Activated CD4-positive, alpha-beta memory T cell treated with anti-CD3 and anti-CD28 coated beads for 36 hours (primary cell): ENCODE measurements around the gene CLDN10. TPM values are rescaled to one million over a fixed set of nuclear protein-coding genes. Genes with fewer than 3 reads are reported as not detected.
"Not testable (repeated sequence)": the region's sequence is repeated elsewhere in the genome, so short reads cannot be mapped to it uniquely, and the experiment has no call there.

ENCODE experiments used
- CTCF ChIA-PET: fragments of 350-600 bp; sonication (Branson Sonifier 250); formaldehyde crosslinking; loops from one replicate; lab custom pipeline; 2021; ENCODE audit warnings: antibody characterized with exemption, inconsistent platforms; lab: Charles Lee
- POLR2A ChIA-PET: fragments of 350-600 bp; sonication (Branson Sonifier 250); formaldehyde crosslinking; loops from one replicate; lab custom pipeline; 2021; ENCODE audit warnings: antibody characterized with exemption; lab: Charles Lee
- DNase-seq: peaks from one replicate; pipeline ENCODE4 v3.0.0-alpha.2; 2020
- H3K27ac Mint-ChIP-seq: one replicate; pipeline ENCODE4 v1.8.0; 2021; ENCODE audit warnings: mixed read lengths
- H3K27me3 Mint-ChIP-seq: one replicate; pipeline ENCODE4 v1.8.0; 2021; ENCODE audit warnings: mixed read lengths
- H3K36me3 Mint-ChIP-seq: one replicate; pipeline ENCODE4 v1.8.0; 2021; ENCODE audit warnings: mixed read lengths
- H3K4me1 Mint-ChIP-seq: one replicate; pipeline ENCODE4 v1.8.0; 2021; ENCODE audit warnings: low read depth, mixed read lengths
- H3K4me3 Mint-ChIP-seq: one replicate; pipeline ENCODE4 v1.8.0; 2021; ENCODE audit warnings: mild to moderate bottlenecking, mixed read lengths
- H3K9me3 Mint-ChIP-seq: one replicate; pipeline ENCODE4 v1.8.0; 2021; ENCODE audit warnings: mixed read lengths
- intact Hi-C: fragments of 100-400 bp; cut with micrococcal nuclease; formaldehyde crosslinking; loops from one replicate; pipeline ENCODE4 v1.15.1; 2023
- total RNA-seq, 2 experiments: library from RNA; stranded (reverse); gene quantifications; one replicate each; pipeline ENCODE4 v1.2.3, GENCODE V29; 2021

CLDN10 gene
- total RNA-seq, 2 experiments from 2014 or later = not detected

DNA sequence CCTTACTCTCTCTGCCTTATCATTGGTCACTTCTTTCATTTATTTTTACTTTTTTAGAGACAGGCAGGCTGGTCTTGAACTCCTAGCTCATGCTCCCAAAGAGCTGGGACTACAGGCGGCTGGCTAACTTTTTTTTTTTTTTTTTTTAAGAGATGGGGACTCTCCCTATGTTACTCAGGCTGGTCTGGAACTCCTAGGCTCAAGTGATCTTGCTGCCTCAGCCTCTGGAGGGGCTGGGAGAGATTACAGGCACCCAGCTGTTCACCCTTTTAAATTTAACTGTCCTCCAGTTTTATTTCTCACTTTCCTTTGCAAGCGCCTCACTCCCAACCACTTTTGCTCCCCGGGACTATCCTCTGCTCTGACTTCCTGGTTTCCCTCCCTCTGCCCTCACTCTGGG lies 5.6 kb upstream of the CLDN10 start:
- H3K36me3 Mint-ChIP-seq = no peaks in the 10 kb centered on the region
- ChIA-PET CTCF (interaction anchor here (1.2 kb wide), 1 partner anchor 10 kb away, joined by 4 read pairs; no protein-coding TSS in a partner anchor), POLR2A (no interaction called here)
- H3K9me3 Mint-ChIP-seq = no peaks in the 10 kb centered on the region
- no peaks in the 10 kb centered on the region for H3K4me1 Mint-ChIP-seq
- intact Hi-C loops = no loop called here
- H3K27me3 Mint-ChIP-seq = peaks cover 39% of the 10 kb centered on the region
- no peak overlapping the region for H3K4me3 Mint-ChIP-seq
- DNase-seq = no peak
- no peak overlapping the region for H3K27ac Mint-ChIP-seq

DNA sequence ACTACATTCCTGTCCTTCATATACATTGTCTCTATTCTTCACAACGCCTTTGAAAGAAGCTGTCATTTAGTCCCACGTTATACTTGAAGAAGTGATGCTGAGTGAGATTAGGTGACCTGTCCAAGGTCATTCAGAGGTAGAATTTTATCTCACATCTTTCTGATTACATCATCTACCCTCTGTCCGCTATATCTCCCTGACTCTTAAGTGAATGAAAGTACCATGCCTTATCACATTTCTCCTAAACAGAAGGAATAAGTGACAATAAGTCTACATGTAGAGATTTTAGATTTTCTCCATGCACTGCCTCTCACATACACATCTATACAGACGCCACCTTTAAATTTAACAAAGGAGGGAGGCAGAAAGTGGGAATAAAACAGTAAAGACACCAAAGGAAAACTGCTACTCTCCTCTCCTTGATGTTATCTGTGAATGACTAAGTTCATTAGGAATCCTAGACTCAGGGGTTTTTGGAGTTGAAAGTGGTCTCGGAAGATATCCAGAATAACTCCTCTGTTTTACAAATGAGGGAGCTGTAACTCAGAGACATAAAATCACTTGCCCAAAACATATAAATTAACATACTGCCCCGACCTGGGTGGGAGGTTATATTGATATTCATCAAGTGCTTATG lies 4.9 kb upstream of the CLDN10 start:
- intact Hi-C loops = no loop called here
- H3K4me1 Mint-ChIP-seq = no peaks in the 10 kb centered on the region
- H3K36me3 Mint-ChIP-seq = no peaks in the 10 kb centered on the region
- no peak overlapping the region for H3K27ac Mint-ChIP-seq
- DNase-seq = no peak
- H3K27me3 Mint-ChIP-seq = peaks cover 41% of the 10 kb centered on the region
- CTCF ChIA-PET = no interaction called here
- no peak overlapping the region for H3K4me3 Mint-ChIP-seq
- H3K9me3 Mint-ChIP-seq = no peaks in the 10 kb centered on the region
- POLR2A ChIA-PET = no interaction called here

DNA sequence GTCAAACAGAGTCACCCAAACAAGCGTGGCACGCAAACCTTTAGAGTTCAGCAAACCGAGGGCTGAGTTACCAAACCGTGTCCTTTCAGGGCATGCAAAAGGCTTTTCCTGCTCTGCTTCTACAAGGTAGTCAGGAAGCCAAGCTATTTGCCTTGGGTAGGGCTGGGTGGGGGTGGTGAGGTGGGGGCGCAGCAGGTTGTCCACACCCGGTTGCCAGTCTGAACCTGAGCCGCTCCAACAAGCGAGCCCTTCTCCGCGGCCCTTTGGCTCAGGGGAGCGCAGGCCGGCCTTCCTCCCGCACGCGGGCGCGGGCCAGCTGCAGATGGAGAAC lies 347 bp upstream of the CLDN10 start:
- peaks cover 55% of the 10 kb centered on the region for H3K27me3 Mint-ChIP-seq
- H3K36me3 Mint-ChIP-seq = no peaks in the 10 kb centered on the region
- no peak for DNase-seq
- POLR2A ChIA-PET = no interaction called here
- H3K4me1 Mint-ChIP-seq = peaks cover 9% of the 10 kb centered on the region
- H3K4me3 Mint-ChIP-seq = no peak overlapping the region
- intact Hi-C loops = no loop called here
- no peaks in the 10 kb centered on the region for H3K9me3 Mint-ChIP-seq
- CTCF ChIA-PET = no interaction called here
- no peak overlapping the region for H3K27ac Mint-ChIP-seq

DNA sequence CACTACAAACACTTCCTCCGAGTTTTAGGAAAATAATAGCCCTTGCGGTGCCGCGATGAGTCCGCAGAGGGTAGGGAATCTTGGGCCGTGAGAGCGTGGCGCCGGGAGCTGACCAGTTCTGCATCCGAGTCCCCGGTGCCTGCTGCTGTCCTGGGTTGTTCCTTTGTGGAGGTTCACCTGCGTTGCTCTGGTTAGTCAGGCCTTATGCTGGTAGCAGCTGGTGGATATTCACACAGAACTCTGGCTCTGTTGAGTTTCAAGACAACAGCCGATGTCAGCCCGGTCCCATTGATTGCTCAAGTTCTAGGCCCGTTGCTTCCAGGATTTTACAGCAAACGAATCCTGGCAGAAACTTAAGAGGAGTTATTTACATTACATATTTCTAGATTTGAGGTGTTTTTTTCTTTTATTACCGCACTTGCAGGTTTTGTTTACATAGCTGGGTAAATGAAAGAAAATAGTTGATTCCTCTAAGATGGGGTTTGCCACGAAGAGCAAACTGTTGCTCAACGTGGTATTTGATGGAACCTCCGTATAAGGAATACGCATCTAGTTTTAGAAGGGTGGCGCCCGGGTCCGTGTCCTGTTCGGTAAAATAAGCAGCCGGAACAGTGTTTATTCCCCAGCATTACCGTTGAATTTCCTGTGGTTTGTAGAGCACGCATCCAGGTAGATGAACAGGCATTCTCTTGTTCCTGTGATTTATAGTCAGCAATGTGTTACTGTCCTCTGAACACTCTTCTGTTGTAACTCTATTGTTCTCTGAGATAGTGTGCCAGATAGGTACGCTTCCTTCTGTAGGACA lies 1.3 kb downstream of the CLDN10 start:
- ChIA-PET CTCF (interaction anchor here (1.0 to 1.1 kb wide), 2 partner anchors 17 to 280 kb away, joined by 3 read pairs; no protein-coding TSS in a partner anchor), POLR2A (no interaction called here)
- H3K4me3 Mint-ChIP-seq = no peak overlapping the region
- intact Hi-C loops = no loop called here
- H3K4me1 Mint-ChIP-seq = peaks cover 9% of the 10 kb centered on the region
- peaks cover 52% of the 10 kb centered on the region for H3K27me3 Mint-ChIP-seq
- no peak for DNase-seq
- H3K27ac Mint-ChIP-seq = no peak overlapping the region
- no peaks in the 10 kb centered on the region for H3K36me3 Mint-ChIP-seq
- no peaks in the 10 kb centered on the region for H3K9me3 Mint-ChIP-seq

DNA sequence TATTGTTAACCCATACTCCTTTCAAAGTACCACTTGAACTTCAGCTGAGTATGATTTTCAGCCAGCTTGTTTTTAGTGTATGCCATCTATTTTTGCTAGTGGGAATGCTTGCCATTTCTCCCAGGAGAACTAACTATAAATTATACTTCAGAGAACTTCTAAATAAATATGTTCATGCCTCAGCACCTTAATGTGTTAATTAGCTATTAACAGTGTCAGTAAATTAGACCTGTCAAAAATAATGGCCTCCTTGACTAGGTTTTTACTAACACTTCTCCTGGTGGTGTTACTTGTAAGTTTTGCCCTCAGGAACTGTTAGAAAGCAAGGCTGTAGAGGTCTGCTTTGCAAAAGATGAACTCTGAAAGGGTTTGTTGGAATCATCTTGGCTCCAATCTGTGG lies 4.5 kb downstream of the CLDN10 start:
- H3K27me3 Mint-ChIP-seq = peaks cover 32% of the 10 kb centered on the region
- DNase-seq = no peak
- no peaks in the 10 kb centered on the region for H3K9me3 Mint-ChIP-seq
- POLR2A ChIA-PET = no interaction called here
- no peak overlapping the region for H3K27ac Mint-ChIP-seq
- intact Hi-C loops = no loop called here
- no peaks in the 10 kb centered on the region for H3K36me3 Mint-ChIP-seq
- H3K4me1 Mint-ChIP-seq = peaks cover 9% of the 10 kb centered on the region
- no peak overlapping the region for H3K4me3 Mint-ChIP-seq
- CTCF ChIA-PET = interaction anchor here (0.9 to 1.3 kb wide), 2 partner anchors 67 to 277 kb away, joined by 3 read pairs; no protein-coding TSS in a partner anchor

DNA sequence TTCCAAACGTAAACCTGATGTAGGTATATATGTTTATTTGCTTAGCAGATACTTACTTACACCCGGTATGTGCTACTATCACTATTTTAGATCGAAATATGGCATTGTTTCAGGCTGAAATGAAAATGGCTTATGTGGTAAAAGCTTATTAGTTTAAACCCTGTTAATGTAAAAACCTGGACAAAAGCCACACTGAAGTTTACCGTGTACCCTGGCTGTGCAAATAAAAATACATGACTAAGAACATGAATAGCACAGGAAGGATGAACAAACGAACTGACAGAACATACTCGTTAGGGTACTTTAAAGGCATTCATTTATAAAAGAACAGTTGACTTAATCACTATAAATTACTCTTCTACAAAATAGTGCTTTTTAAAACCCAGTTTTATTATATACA lies 6.6 kb downstream of the CLDN10 start:
- DNase-seq = no peak
- POLR2A ChIA-PET = no interaction called here
- peaks cover 24% of the 10 kb centered on the region for H3K27me3 Mint-ChIP-seq
- no peak overlapping the region for H3K4me3 Mint-ChIP-seq
- CTCF ChIA-PET = no interaction called here
- no peaks in the 10 kb centered on the region for H3K36me3 Mint-ChIP-seq
- peaks cover 1% of the 10 kb centered on the region for H3K4me1 Mint-ChIP-seq
- no peaks in the 10 kb centered on the region for H3K9me3 Mint-ChIP-seq
- intact Hi-C loops = no loop called here
- H3K27ac Mint-ChIP-seq = no peak overlapping the region

DNA sequence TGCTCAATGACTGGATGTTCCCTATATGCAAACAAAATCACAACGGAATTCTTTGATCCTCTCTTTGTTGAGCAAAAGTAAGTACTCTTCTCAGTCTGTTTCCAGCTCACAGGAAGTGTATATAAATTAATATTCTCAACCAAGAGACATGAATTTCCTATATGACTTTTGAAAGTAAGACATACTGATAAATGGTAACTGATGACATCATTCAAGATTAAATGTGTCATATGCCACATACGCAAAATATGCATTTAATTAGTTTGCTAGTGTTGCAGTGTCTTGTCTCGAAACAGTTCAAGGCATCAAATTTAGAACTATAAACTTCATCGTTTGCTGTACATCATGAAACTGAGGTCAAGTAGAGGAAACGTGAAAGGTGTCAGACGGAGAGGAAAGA lies 7.9 kb downstream of the CLDN10 start:
- Mint-ChIP-seq H3K36me3 (no peaks in the 10 kb centered on the region), H3K27ac (no peak overlapping the region), H3K4me3 (no peak overlapping the region), H3K4me1 (no peaks in the 10 kb centered on the region), H3K27me3 (peaks cover 15% of the 10 kb centered on the region), H3K9me3 (no peaks in the 10 kb centered on the region)
- CTCF ChIA-PET = no interaction called here
- POLR2A ChIA-PET = no interaction called here
- no peak for DNase-seq
- intact Hi-C loops = no loop called here

DNA sequence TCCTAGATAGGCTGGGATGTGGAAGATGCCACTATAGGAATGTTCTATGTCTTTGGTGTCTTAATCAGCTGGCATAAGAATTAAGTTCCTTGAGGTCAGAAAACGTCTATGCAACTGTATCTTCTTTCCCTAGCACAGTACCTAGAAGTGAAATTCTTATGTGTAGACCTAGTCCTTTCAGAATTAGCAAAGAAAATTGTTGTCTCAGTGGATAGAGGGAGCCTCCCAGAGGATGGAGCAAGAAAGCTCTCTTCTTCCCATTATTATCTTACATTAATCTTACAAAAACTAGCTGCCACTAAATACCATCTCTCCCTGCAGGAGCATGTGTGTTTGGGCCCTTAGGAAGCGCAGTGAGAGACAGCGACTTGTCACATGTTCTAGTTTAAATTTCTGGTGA lies 11.6 kb downstream of the CLDN10 start:
- H3K9me3 Mint-ChIP-seq = no peaks in the 10 kb centered on the region
- no peaks in the 10 kb centered on the region for H3K4me1 Mint-ChIP-seq
- H3K27me3 Mint-ChIP-seq = peaks cover 19% of the 10 kb centered on the region
- no peak overlapping the region for H3K4me3 Mint-ChIP-seq
- H3K27ac Mint-ChIP-seq = no peak overlapping the region
- no peak for DNase-seq
- intact Hi-C loops = no loop called here
- POLR2A ChIA-PET = no interaction called here
- no peaks in the 10 kb centered on the region for H3K36me3 Mint-ChIP-seq
- CTCF ChIA-PET = interaction anchor here (0.9 to 1.0 kb wide), 3 partner anchors 19 to 269 kb away, joined by 3 to 5 read pairs (median 3); no protein-coding TSS in a partner anchor

DNA sequence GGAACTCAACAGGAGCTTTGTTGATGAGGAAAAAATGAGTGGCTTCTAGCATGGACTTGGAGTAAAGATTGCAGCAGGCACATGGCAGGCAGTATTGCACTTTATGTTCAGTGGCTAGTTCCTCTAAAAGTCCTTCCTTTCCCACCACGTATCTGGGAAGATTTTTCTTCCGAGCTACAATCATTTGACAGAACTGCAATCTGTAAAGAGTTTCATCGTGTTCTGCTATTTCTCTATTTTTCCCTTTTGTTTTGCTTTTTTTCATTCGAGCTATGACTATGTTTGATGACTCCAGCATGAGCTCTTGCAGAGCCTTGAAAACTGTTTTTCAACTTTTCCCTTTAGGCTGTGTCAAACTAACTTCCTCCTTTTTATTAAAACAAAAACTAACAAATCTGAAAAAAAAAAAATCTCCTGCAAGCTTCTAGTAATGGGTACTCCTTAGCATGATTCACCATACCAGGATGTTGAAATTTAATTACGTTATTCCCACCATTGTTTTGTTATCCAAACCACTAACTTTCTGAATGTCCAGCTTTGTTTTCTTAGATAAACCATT lies 12.3 kb downstream of the CLDN10 start:
- H3K4me3 Mint-ChIP-seq = no peak overlapping the region
- no peaks in the 10 kb centered on the region for H3K9me3 Mint-ChIP-seq
- CTCF ChIA-PET = interaction anchor here (1.0 kb wide), 1 partner anchor 269 kb away, joined by 3 read pairs; no protein-coding TSS in a partner anchor
- no peaks in the 10 kb centered on the region for H3K4me1 Mint-ChIP-seq
- no peak overlapping the region for H3K27ac Mint-ChIP-seq
- intact Hi-C loops = no loop called here
- H3K27me3 Mint-ChIP-seq = peaks cover 18% of the 10 kb centered on the region
- H3K36me3 Mint-ChIP-seq = no peaks in the 10 kb centered on the region
- POLR2A ChIA-PET = interaction anchor here (1.0 kb wide), 1 partner anchor 13 kb away, joined by 6 read pairs; no protein-coding TSS in a partner anchor
- DNase-seq = no peak

DNA sequence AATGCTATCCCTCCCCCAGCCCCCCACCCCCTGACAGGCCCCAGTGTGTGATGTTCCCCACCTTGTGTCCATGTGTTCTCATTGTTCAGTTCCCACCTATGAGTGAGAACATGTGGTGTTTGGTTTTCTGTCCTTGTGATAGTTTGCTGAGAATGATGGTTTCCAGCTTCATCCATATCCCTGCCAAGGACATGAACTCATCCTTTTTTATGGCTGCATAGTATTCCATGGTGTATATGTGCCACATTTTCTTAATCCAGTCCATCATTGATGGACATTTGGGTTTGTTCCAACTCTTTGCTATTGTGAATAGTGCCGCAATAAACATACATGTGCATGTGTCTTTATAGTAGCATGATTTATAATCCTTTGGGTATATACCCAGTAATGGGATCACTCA lies 13.2 kb downstream of the CLDN10 start:
- H3K36me3 Mint-ChIP-seq, POLR2A ChIA-PET, H3K27ac Mint-ChIP-seq, CTCF ChIA-PET, H3K9me3 Mint-ChIP-seq, DNase-seq, H3K4me3 Mint-ChIP-seq, H3K4me1 Mint-ChIP-seq, intact Hi-C loops: not testable (repeated sequence)
- peaks cover 15% of the 10 kb centered on the region for H3K27me3 Mint-ChIP-seq

DNA sequence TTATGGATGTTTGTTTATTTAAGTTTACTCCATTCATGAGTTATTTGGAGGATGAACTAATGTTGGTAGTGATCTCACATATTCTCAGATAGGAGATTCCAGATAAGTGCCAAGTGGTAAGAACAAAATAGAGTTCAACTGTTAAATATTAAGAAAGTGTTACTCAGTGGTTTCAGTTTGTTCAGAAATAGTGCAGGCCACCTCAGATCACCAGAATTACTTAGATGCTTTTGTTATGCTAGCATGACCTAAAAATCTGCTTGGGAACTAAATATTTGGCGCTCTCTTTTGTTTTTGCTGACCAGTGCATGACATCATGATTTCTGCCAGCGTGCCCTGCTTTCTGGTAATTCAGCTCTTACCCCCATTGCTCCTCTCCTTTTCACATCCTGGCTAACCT lies 15.6 kb downstream of the CLDN10 start:
- ChIA-PET POLR2A (no interaction called here), CTCF (no interaction called here)
- H3K36me3 Mint-ChIP-seq = no peaks in the 10 kb centered on the region

DNA sequence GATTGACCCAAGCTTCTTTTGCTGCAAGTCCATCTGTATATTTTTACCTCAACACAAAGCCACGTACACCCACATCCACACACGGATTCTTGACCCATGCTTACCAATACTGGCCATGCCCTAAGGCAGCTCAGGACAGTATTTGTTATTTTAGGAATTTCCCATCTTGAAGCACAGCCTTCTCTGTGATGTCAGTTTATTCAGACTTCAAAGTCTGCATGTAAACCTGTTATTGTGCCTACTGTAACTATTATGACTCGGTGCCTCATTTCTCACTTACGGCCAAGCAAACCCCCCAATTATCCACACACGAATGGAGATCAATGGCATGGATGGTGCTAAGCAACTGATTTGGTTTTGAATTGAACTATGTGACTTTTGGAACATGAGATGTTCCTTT lies 17.5 kb downstream of the CLDN10 start:
- no peak overlapping the region for H3K27ac Mint-ChIP-seq
- no peaks in the 10 kb centered on the region for H3K4me1 Mint-ChIP-seq
- ChIA-PET CTCF (no interaction called here), POLR2A (no interaction called here)
- peaks cover 24% of the 10 kb centered on the region for H3K27me3 Mint-ChIP-seq
- DNase-seq = no peak
- intact Hi-C loops = no loop called here
- no peaks in the 10 kb centered on the region for H3K9me3 Mint-ChIP-seq
- H3K36me3 Mint-ChIP-seq = no peaks in the 10 kb centered on the region
- H3K4me3 Mint-ChIP-seq = no peak overlapping the region

More for the DNA sequence above, 15.6 kb downstream of the CLDN10 start:
- Mint-ChIP-seq H3K4me3 (no peak overlapping the region), H3K27me3 (peaks cover 20% of the 10 kb centered on the region), H3K9me3 (no peaks in the 10 kb centered on the region), H3K4me1 (no peaks in the 10 kb centered on the region), H3K27ac (no peak overlapping the region)
- intact Hi-C loops = no loop called here
- DNase-seq = no peak
